ENCODE data around the gene PRKD1.

PRKD1 gene

GRCh38 chr14:29601616-29602015, 326.0 kb downstream of the PRKD1 start:
- no peak for DNase-seq (ENCODE audit: low read depth)

- no peak for DNase-seq (ENCODE audit: low read depth)
These were observed 339.7 kb downstream of the PRKD1 start for GRCh38 chr14:29587761-29588470.

GRCh38 chr14:29587046-29587445, 340.6 kb downstream of the PRKD1 start:
- no peak for DNase-seq (ENCODE audit: low read depth)

- DNase-seq (ENCODE audit: low read depth) = no peak
These were observed 342.7 kb downstream of the PRKD1 start for GRCh38 chr14:29584992-29585391.

GRCh38 chr14:29580763-29581162, 346.9 kb downstream of the PRKD1 start:
- no peak for DNase-seq (ENCODE audit: low read depth)

GRCh38 chr14:29579838-29580237, 347.8 kb downstream of the PRKD1 start:
- no peak for DNase-seq (ENCODE audit: low read depth)

- no peak for DNase-seq (ENCODE audit: low read depth)
These were observed 350.7 kb downstream of the PRKD1 start for GRCh38 chr14:29576927-29577326.

- no peak for DNase-seq (ENCODE audit: low read depth)
These were observed 358.5 kb downstream of the PRKD1 start for GRCh38 chr14:29569194-29569593.

GRCh38 chr14:29566194-29566593, 361.5 kb downstream of the PRKD1 start:
- no peak for DNase-seq (ENCODE audit: low read depth)

- DNase-seq (ENCODE audit: low read depth) = no peak
These were observed 369.1 kb downstream of the PRKD1 start for GRCh38 chr14:29558516-29558915.

GRCh38 chr14:29554335-29554734, 373.3 kb downstream of the PRKD1 start:
- no peak for DNase-seq (ENCODE audit: low read depth)

GRCh38 chr14:29553427-29553826, 374.2 kb downstream of the PRKD1 start:
- DNase-seq (ENCODE audit: low read depth) = no peak

- no peak for DNase-seq (ENCODE audit: low read depth)
These were observed 378.7 kb downstream of the PRKD1 start for GRCh38 chr14:29548948-29549370.

- DNase-seq (ENCODE audit: low read depth) = no peak
These were observed 381.9 kb downstream of the PRKD1 start for GRCh38 chr14:29545714-29546113.

GRCh38 chr14:29536886-29537511, 390.6 kb downstream of the PRKD1 start:
- no peak for DNase-seq (ENCODE audit: low read depth)

GRCh38 chr14:29529418-29529817, 398.2 kb downstream of the PRKD1 start:
- no peak for DNase-seq (ENCODE audit: low read depth)

- no peak for DNase-seq (ENCODE audit: low read depth)
These were observed 398.8 kb downstream of the PRKD1 start for GRCh38 chr14:29528889-29529288.

- DNase-seq (ENCODE audit: low read depth) = no peak
These were observed 400.4 kb downstream of the PRKD1 start for GRCh38 chr14:29527286-29527685.
